ENCODE measurements around the gene CEACAM1.

GRCh38 chr19:42466521-42467182, 61.6 kb downstream of the CEACAM1 start:
- TF ChIP-seq CTCF (IDR thresholded peaks at IDR 0.05), result no peak
- TF ChIP-seq POLR2A (IDR thresholded peaks at IDR 0.05), result no peak

Data from right lobe of liver (tissue), 4 donors.